Measurements from ENCODE around the gene IFITM1. TPM values are rescaled to one million over a fixed set of nuclear protein-coding genes. Genes with fewer than 3 reads are reported as not detected.

IFITM1 gene
- total and polyA plus RNA-seq, 2 of the 8 experiments (the other 6 are each of a cell fraction or from before 2014, with no cell fraction given) = 394 to 1,464 TPM

DNA sequence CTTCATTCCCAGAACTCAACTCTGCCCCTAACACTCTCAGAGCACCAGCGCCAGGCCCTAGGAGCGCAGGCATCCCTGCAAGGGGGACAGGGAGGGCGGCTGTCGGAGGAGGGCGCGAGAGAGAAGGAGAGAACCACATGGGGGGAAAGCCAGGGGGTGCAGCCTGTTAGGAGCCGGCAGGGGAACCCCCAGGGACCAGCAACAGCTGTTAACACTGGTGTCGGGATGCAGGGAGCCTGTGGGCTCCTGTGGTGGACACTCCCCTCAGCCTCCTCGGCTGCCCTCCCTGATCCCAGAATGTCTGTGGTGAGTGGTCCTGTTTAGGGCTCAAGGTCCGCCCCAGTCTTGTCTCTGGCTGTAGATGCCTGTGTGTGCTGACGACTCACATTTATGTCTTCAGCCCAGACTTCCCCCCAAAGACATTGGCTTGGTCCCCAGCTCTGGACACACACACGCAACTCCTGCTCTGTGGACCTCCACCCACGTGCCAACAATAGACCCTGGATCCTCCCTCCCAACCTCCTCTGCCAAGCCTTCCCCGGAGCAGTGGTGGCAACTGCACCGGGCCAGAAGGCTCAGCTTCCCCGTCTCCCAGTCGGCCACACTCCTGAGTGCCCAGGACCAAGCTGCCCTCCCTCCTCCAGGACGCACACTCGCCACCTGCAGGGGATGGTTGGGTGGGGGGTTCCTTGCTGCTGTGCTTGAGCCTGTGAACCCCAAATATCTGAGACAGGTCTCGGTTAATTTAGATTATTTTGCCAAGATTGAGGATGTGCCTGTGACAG lies 13.7 kb upstream of the IFITM1 start:
- no peak overlapping the region for H3K9ac ChIP-seq (replicated peaks in 1 of 4; ENCODE audit: extremely low read depth in 1 of 4, low read depth in 3 of 4, low read length in 3 of 4)
- peaks cover 6 to 29% (median 15%) of the 10 kb centered on the region in 4 experiments for H3K4me1 ChIP-seq (replicated peaks in 1 of 4; ENCODE audit: control insufficient read depth in 3 of 4, insufficient read depth in 4 of 4, low read length in 3 of 4)
- peak overlapping the region; percentile 66; the same call in 1 of the 2 replicates for H2BK15ac ChIP-seq (ENCODE audit: low read length)
- no peaks in the 10 kb centered on the region for H3K9me3 ChIP-seq (ENCODE audit: insufficient read depth in 2 of 2, low read depth in 1 of 2, low read length in 1 of 2)
- no peak overlapping the region; the same call in 1 of the 2 replicates for H4K8ac ChIP-seq (ENCODE audit: extremely low read depth, insufficient read depth, low read length)
- H3K23me2 ChIP-seq (ENCODE audit: low read depth, low read length) = no peaks in the 10 kb centered on the region
- H3K56ac ChIP-seq (replicated peaks; ENCODE audit: insufficient read length, low read depth, low read length) = no peak overlapping the region
- H2AFZ ChIP-seq (ENCODE audit: low read length) = no peak overlapping the region
- peak overlapping the region in 1 of 2 experiments; percentile 16; a peak in 1 of 4 replicates for H3K4me2 ChIP-seq (ENCODE audit: insufficient read depth in 1 of 2, low read depth in 2 of 2, low read length in 2 of 2)
- no peaks in the 10 kb centered on the region; a peak in 1 of 7 replicates for H3K27me3 ChIP-seq (replicated peaks in 1 of 4; ENCODE audit: control insufficient read depth in 3 of 4, extremely low read depth in 1 of 4, insufficient read depth in 3 of 4, low read length in 3 of 4)
- H4K5ac ChIP-seq (ENCODE audit: insufficient read length, low read depth, low read length) = peak overlapping the region; percentile 39
- H3K79me2 ChIP-seq (ENCODE audit: control insufficient read depth in 1 of 2, insufficient read depth in 2 of 2, low read length in 2 of 2) = no peaks in the 10 kb centered on the region
- FAIRE-seq (no peak), DNase-seq (ENCODE audit: low read depth in 1 of 2, low spot score in 2 of 2) (no peak)
- peak overlapping the region; percentile 81 for H3K4ac ChIP-seq (replicated peaks; ENCODE audit: insufficient read length, low read depth, low read length)
- ChIA-PET CTCF (ENCODE audit: partially characterized antibody) (interaction anchor here (0.6 to 3.5 kb wide), 12 partner anchors 10 to 101 kb away, joined by 3 to 31 read pairs (median 4); no protein-coding TSS in a partner anchor), POLR2A (ENCODE audit: partially characterized antibody) (interaction anchor here (0.8 to 5.2 kb wide), 12 partner anchors 9 to 118 kb away, joined by 3 to 51 read pairs (median 4); partner anchors contain the start of gene PGGHG)
- H4K91ac ChIP-seq (replicated peaks; ENCODE audit: insufficient read length, low read length) = peak overlapping the region; percentile 99
- 73% methylated on average over 16 of the region's 20 CpGs; no CpG with 5 or more reads in 1 of the 2 experiments for WGBS, 2 experiments (ENCODE audit: extremely low coverage in 1 of 2, insufficient coverage in 1 of 2, insufficient read length in 1 of 2, insufficient replicate concordance in 2 of 2, low coverage in 1 of 2, low lambda C conversion rate in 2 of 2, missing lambda C conversion rate in 1 of 2)
- H2BK12ac ChIP-seq (ENCODE audit: low read depth, low read length) = peak overlapping the region; percentile 100
- H3K18ac ChIP-seq (ENCODE audit: extremely low read depth, low read length) = peak overlapping the region; percentile 93
- H4K20me1 ChIP-seq (replicated peaks in 1 of 2; ENCODE audit: control insufficient read depth in 1 of 2, insufficient read depth in 2 of 2, low read length in 2 of 2) = no peaks in the 10 kb centered on the region
- H3K14ac ChIP-seq (ENCODE audit: insufficient read length) = no peak overlapping the region
- H2AK5ac ChIP-seq (ENCODE audit: low read depth, low read length) = peak overlapping the region; percentile 93
- peak overlapping the region; percentile 71 for H2BK120ac ChIP-seq (replicated peaks; ENCODE audit: low read depth, low read length)
- H2BK5ac ChIP-seq (ENCODE audit: low read depth, low read length) = peak overlapping the region; percentile 82; the same call in 1 of the 2 replicates
- no peaks in the 10 kb centered on the region for H3K79me1 ChIP-seq (ENCODE audit: low read depth, low read length)
- H2BK20ac ChIP-seq (ENCODE audit: low read length) = peak overlapping the region; percentile 23; the same call in 1 of the 2 replicates
- no peak overlapping the region for H3K4me3 ChIP-seq (ENCODE audit: extremely low read depth in 1 of 4, insufficient read depth in 2 of 4, low read depth in 3 of 4, low read length in 4 of 4)
- no peak for TF ChIP-seq TAF7 (optimal IDR thresholded peaks at IDR 0.05; ENCODE audit: borderline replicate concordance, low read depth, low read length)
- TF ChIP-seq TEAD4 (IDR thresholded peaks at IDR 0.05; ENCODE audit: low read depth, low read length) = no peak
- peak in 1 of 2 experiments; percentile 34; a peak in 1 of 3 replicates for TF ChIP-seq POLR2A (IDR thresholded peaks at IDR 0.05; ENCODE audit: control extremely low read depth in 1 of 2, low read depth in 2 of 2, low read length in 2 of 2)
- TF ChIP-seq, protein P1, sequence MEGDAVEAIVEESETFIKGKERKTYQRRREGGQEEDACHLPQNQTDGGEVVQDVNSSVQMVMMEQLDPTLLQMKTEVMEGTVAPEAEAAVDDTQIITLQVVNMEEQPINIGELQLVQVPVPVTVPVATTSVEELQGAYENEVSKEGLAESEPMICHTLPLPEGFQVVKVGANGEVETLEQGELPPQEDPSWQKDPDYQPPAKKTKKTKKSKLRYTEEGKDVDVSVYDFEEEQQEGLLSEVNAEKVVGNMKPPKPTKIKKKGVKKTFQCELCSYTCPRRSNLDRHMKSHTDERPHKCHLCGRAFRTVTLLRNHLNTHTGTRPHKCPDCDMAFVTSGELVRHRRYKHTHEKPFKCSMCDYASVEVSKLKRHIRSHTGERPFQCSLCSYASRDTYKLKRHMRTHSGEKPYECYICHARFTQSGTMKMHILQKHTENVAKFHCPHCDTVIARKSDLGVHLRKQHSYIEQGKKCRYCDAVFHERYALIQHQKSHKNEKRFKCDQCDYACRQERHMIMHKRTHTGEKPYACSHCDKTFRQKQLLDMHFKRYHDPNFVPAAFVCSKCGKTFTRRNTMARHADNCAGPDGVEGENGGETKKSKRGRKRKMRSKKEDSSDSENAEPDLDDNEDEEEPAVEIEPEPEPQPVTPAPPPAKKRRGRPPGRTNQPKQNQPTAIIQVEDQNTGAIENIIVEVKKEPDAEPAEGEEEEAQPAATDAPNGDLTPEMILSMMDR (IDR thresholded peaks at IDR 0.05; ENCODE audit: control extremely low read depth in 1 of 3, insufficient read depth in 1 of 3, low read depth in 1 of 3, low read length in 3 of 3) = peak in 2 of 3 experiments; percentile 11 to 51; a peak in 3 of 4 replicates
- peak; percentile 12 to 42; a peak in 1 of 4 replicates for TF ChIP-seq RAD21 (IDR thresholded peaks at IDR 0.05 in 1 of 2, conservative IDR thresholded peaks at IDR 0.05 in 1 of 2; ENCODE audit: low read depth in 2 of 2, low read length in 2 of 2)
- TF ChIP-seq, protein P2, sequence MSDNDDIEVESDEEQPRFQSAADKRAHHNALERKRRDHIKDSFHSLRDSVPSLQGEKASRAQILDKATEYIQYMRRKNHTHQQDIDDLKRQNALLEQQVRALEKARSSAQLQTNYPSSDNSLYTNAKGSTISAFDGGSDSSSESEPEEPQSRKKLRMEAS (IDR thresholded peaks at IDR 0.05) = 0 out of 2 replicates have a peak, but pooled peaks have one; percentile 7
- 0 out of 2 replicates have a peak, but pooled peaks have one; percentile 5 for TF ChIP-seq NRF1 (IDR thresholded peaks at IDR 0.05; ENCODE audit: low read depth, low read length)
- H3K23ac ChIP-seq (ENCODE audit: insufficient read length) = no peak overlapping the region
- peaks cover 0 to under 1% (median 0%) of the 10 kb centered on the region in 4 experiments; a peak in 1 of 8 replicates for H3K36me3 ChIP-seq (ENCODE audit: control insufficient read depth in 2 of 4, insufficient read depth in 4 of 4, low read length in 3 of 4)
- H3K27ac ChIP-seq (ENCODE audit: low read depth, low read length) = no peak overlapping the region
